Esophagus mucosa (tissue), 1 donor: ENCODE data around the gene HDAC7. TPM values are rescaled to one million over a fixed set of nuclear protein-coding genes. Genes with fewer than 3 reads are reported as not detected.
A peak's percentile ranks its signal among the peaks of the same experiment; 100 is the strongest.
"Not testable (repeated sequence)": the region's sequence is repeated elsewhere in the genome, so short reads cannot be mapped to it uniquely, and the experiment has no call there.

Experiments
- ATAC-seq: fragments of 200-7000 bp; cut with Tn5 transposase; one replicate; pipeline ENCODE4 v1.9.1; 2020
- total RNA-seq: library from RNA; stranded (reverse); gene quantifications from one replicate; pipeline ENCODE4 v1.2.4, GENCODE V29; 2023
- donor health status: DM: yes; HTN: yes; CAD: no.

The HDAC7 gene
- total RNA-seq, 1 donor from 2014 or later: 25.1 TPM

DNA sequence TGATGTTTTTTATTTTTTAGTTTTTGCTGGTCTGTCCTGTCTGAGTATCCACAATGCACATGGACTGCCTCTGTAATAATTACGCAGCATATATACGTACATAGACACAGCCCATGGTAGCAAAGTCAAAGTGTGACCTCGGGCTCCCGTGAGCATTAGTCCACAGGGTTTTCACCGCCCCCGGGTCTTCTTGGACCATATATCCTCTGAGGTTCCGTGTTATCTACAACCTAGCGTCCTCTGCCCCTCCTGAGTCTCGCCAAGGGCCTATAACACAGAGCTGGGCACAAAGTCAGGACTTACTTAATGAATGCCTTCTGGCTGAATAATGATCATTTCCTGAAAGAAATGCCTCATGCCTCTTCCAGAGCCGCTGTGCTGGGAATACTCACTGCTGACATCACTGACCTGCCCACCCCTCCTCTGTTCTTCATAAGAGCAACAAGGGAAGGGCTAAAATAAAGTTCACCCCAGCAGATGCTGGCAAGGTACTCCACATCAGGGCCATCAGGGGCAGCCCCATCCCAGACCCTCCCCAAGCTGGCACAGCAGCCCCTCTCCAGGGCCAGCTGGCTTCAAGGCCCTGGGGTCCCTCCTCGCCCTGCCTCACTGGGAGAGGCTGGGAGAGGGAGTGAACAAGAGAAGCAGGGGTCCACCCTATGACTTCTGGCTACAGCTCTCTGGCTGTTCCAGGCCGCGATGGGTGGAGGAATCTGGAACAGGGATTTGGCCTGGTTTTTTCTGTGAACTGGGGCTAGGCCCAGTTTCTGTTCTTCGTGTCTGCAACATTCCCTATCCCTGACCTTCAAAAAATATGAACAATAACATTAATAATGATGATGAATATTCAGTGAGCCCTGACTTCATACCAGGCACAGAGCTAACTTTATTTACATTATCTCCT, 7.9 kb downstream of the HDAC7 start:
- peak; percentile 3 for ATAC-seq

DNA sequence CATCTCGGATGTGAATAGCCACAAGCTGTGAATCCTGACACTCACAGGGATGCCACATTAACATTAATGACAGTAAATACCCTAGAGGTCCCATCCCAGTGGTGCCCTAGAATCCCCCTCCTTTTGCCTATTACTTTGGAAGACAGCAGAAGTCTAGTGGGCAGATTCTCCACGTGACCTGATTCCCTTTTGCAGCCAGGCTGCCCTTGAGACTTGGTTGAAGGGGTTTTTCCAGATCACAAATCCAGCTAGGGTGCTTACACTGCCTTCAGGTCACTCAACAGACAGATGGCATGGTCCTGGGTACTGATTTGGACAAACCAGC, 8.7 kb downstream of the HDAC7 start:
- no peak for ATAC-seq

- ATAC-seq: not testable (repeated sequence)
Measured at GRCh38 chr12:47809518-47809917, 10.2 kb downstream of the HDAC7 start.

- no peak for ATAC-seq
Measured at GRCh38 chr12:47808574-47809365, 10.9 kb downstream of the HDAC7 start.

DNA sequence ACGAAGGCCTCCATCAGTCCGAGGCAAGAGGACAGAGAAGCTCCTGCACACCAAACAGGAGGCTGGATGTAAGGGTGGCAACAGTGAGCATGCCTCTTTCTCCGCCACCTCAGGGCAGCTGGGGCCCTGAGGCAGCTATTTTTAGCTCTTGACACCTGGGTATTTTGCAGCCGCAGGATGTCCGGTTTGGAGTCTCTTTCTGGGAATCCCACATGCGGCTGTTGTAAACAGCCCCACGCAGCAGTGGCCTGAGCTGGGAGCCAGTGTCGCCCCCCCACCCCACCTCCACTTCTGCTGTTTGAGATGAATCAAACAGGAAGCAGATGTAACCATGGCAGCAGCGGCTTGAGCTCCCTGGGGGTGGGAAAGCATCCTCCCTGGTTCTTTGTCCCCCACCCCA, 11.7 kb downstream of the HDAC7 start:
- peak; percentile 9 for ATAC-seq

- ATAC-seq: no peak
Measured at GRCh38 chr12:47807338-47807737, 12.4 kb downstream of the HDAC7 start.

GRCh38 chr12:47805417-47805816, 14.3 kb downstream of the HDAC7 start:
- ATAC-seq: no peak

GRCh38 chr12:47804171-47804570, 15.5 kb downstream of the HDAC7 start:
- no peak for ATAC-seq

DNA sequence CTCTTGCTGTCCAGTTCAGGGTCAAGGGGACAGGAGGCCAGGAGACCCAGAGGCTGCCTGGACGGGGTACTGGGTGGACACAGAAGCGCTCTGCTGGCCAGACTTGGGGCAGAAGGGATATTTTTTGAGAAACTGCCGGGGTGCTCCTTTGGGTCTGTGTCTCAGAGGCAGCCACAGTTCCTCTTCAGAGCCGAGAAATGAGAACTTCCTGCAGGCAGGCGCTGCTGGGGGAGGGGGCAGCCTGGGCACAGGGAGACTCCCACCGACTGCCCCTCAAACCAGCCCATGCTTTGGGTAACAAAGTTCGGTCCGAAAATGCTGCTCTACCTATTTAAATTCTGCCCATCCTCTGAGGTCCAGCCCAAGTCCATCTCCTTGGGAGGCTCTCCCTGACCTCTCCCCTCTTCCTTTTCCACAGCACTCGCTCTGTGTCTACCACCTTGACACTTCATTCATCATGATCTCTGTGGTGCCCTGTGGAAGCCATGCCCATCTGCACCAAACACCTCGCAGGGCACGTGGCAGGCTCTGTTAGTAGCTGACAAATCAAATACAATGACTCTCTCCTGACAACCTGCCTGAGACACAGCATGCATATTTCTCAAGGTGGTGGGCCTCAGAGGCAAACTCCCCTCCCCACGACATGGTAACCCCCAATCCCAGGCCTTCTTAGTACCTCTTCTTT, 16.4 kb downstream of the HDAC7 start:
- no peak for ATAC-seq

- no peak for ATAC-seq
Measured at GRCh38 chr12:47802312-47802711, 17.4 kb downstream of the HDAC7 start.

GRCh38 chr12:47801904-47802246, 17.8 kb downstream of the HDAC7 start:
- no peak for ATAC-seq

GRCh38 chr12:47801170-47801903, 18.4 kb downstream of the HDAC7 start:
- ATAC-seq: peak; percentile 27

GRCh38 chr12:47800582-47800981, 19.1 kb downstream of the HDAC7 start:
- no peak for ATAC-seq

DNA sequence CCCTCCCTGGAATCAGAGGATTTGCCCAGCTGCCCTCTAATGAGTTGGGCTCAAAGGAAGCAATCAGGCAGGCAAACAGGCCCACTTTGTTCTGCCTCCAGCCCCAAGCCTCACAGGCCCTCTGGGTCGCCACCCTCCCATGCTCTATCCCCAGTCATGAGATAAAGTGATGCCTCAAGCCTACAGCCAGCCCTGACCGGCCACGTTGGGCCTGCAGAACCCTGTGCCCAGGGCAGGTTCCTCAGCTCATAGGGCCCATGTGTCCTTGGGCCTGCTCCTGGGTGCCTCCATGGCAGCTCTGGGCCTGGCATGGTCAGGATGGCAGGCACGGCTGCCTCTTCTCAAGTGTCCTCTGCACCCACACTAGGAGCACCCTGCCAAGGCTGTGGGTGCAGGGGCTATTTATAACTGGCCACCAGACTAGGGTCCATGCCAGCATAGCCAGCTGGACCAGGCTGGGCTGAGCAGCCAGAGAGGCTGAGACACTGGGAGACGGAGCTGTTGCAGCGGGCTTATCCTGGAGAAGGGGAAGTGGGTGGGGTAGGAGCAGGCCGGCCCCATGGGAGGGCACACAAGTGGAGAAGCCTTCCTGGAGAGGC, 20.2 kb downstream of the HDAC7 start:
- no peak for ATAC-seq

- no peak for ATAC-seq
Measured at GRCh38 chr12:47798382-47798948, 21.2 kb downstream of the HDAC7 start.

- peak; percentile 12 for ATAC-seq
Measured at GRCh38 chr12:47797441-47797840, 22.3 kb downstream of the HDAC7 start.

GRCh38 chr12:47795814-47796411, 23.8 kb downstream of the HDAC7 start:
- ATAC-seq: no peak

DNA sequence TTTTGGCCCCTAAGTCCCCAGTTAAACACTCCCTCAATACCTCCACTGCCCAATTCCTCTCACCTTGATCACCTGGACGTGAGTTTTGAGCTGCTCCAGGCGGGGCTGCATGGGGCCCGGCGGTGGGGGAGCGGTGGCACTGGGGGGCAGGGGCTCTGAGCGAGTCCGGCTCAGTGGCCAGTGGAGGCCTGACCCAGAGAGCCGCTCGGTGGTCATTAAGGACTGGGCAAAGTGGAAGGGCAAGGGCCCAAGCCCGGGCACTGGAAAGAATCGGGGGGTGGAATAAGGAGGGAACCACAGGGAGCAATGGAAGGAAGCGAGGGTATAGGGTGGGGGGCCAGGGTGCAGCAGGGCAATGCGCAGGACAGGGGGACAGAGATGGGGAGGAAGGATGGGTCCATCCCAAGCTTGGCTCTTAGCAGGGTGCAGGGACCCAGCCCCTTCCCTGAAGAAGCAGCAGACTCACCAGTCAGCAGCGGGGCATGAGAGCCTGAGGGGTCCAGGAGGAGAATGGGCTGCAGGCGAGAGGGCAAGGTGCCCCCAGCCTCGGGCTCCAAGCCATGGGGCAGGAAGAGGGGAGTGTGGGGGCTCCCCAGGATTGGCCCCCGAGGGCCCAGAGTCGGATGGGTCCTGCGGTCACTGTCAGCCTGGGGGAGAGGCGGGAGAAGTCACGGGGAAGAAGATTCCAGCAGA, 24.4 kb downstream of the HDAC7 start:
- ATAC-seq: no peak

GRCh38 chr12:47794679-47795078, 25.0 kb downstream of the HDAC7 start:
- ATAC-seq: no peak

GRCh38 chr12:47793015-47793681, 26.6 kb downstream of the HDAC7 start:
- ATAC-seq: no peak
